Raji (cell line): ENCODE data around the gene CORO6.

Source experiments
- POLR2A ChIP-seq: IDR thresholded peaks from 2 replicates; pipeline ENCODE4 v1.6.1; 2011; ENCODE audit warnings: low read depth, low read length, control low read depth; ENCODE audit not compliant: insufficient read depth

Gene CORO6

GRCh38 chr17:29618272-29619065 is 4.2 kb downstream of the CORO6 start:
- TF ChIP-seq POLR2A = no peak

GRCh38 chr17:29617481-29618271 is 5.0 kb downstream of the CORO6 start:
- TF ChIP-seq POLR2A = peak; percentile 58; the same call in 1 of the 2 replicates

- peak; percentile 81 for TF ChIP-seq POLR2A
Measured at GRCh38 chr17:29617125-29617480, 5.6 kb downstream of the CORO6 start.

- TF ChIP-seq POLR2A = no peak
Measured at GRCh38 chr17:29616300-29617048, 6.2 kb downstream of the CORO6 start.

- TF ChIP-seq POLR2A = peak; percentile 54
Measured at GRCh38 chr17:29615492-29616299, 7.0 kb downstream of the CORO6 start.

GRCh38 chr17:29615048-29615385 is 7.7 kb downstream of the CORO6 start:
- TF ChIP-seq POLR2A = no peak

- TF ChIP-seq POLR2A = no peak
Measured at GRCh38 chr17:29614349-29615047, 8.2 kb downstream of the CORO6 start.

- no peak for TF ChIP-seq POLR2A
Measured at GRCh38 chr17:29613856-29614255, 8.9 kb downstream of the CORO6 start.

GRCh38 chr17:29613352-29613837 is 9.3 kb downstream of the CORO6 start:
- no peak for TF ChIP-seq POLR2A

GRCh38 chr17:29612404-29613280 is 10.1 kb downstream of the CORO6 start:
- TF ChIP-seq POLR2A = no peak

GRCh38 chr17:29612094-29612403 is 10.7 kb downstream of the CORO6 start:
- no peak for TF ChIP-seq POLR2A

GRCh38 chr17:29611351-29612093 is 11.2 kb downstream of the CORO6 start:
- TF ChIP-seq POLR2A = no peak

- TF ChIP-seq POLR2A = no peak
Measured at GRCh38 chr17:29610395-29610794, 12.3 kb downstream of the CORO6 start.
